HG03045 (cell line): ENCODE results near the gene ATOH8.

Source experiments
- ATAC-seq: cut with Tn5 transposase; IDR thresholded peaks from one replicate; pipeline ENCODE4 v1.9.1; 2021; ENCODE audit warnings: mild to moderate bottlenecking, moderate library complexity; ENCODE audit not compliant: unreplicated experiment

ATOH8 gene

DNA sequence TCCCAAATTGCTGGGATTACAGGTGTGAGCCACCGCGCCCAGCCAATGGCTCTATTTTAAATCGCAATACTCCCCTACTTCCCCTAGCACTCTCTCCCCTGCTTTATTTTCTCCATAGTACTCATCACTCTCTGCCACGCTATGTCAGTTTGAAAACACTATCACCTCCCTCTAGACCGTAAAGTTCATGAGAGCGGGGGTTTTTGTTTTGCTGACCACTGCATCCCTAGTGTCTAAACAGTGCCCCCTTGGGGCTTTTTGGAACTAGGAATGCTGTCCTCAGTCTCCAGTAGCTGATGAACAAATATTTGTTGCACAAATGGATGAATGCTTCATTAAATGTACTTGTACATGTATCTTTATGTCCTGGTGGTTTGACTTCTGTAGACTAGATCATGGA is 44.1 kb downstream of the ATOH8 start:
- no peak for ATAC-seq

DNA sequence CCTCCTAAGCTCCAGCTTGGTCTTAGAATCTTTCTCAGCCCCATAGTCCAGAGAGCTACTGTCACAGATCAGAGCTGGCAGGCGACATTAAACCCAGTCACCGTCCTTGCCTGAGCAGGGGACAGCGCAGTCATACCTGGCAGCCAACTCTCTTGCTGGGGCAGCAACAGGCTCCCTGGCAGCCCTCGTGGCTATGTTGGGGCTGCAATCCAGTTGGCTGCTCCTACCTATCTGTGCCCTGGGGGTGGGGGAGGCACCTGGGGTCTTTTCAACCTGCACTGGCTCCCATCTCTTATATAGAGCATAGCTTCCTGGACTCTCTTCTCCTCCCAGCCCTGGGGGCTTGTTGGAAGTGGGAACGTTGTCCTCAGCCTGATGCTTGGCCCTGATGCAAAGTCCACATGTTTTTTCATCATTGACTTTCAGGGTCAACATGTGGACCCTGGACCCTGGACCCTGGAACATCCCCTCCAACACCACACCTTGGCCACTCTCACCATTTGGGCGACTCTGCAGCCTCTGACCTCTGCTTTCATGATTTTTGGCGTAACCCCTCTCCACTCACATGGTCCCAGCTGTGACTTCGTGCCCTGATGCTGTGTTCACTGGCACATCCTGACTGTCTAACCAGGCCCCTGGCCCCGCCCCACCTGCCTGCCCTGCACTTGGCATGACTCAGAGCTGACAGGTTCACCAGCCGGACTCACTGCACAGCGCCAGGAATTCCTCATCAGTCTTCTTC is 45.6 kb downstream of the ATOH8 start:
- no peak for ATAC-seq

DNA sequence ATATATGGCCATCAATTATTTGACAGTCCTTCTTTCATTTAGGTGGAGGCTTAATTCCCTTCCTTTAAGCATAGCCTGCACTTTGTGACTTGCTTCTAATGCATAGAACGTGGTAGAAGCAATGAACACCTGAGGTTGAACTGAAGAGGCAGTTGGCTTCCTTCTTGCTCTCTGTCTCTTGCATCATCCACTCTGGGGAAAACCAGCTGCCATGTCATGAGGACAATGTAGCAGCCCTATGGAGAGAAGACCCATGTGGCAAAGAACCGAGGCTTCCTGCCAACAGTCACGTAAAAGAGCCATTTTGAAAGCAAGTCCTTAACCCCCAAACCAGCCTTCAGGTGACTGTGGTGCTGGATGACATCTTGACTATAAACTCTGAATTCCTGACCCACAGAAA is 46.8 kb downstream of the ATOH8 start:
- ATAC-seq = no peak

DNA sequence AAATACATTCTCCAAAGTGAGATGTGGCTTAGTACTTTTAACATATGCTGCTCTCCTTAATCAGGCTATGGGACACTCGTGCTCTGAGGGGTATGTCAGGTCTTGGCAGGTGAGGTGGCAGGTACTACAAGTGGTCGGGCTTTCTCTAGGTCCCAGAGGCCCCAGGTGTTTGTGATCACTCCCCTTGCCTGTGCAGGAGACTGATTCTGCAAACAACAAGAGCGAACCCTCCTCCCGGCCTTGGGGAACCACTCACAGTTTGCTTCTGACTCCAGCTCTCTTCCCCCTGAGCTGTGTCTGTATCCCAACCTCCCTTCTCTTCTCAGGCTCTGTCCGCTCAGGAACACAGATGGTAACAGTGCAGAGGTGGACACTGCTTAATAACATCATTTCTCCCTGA is 48.1 kb downstream of the ATOH8 start:
- no peak for ATAC-seq

DNA sequence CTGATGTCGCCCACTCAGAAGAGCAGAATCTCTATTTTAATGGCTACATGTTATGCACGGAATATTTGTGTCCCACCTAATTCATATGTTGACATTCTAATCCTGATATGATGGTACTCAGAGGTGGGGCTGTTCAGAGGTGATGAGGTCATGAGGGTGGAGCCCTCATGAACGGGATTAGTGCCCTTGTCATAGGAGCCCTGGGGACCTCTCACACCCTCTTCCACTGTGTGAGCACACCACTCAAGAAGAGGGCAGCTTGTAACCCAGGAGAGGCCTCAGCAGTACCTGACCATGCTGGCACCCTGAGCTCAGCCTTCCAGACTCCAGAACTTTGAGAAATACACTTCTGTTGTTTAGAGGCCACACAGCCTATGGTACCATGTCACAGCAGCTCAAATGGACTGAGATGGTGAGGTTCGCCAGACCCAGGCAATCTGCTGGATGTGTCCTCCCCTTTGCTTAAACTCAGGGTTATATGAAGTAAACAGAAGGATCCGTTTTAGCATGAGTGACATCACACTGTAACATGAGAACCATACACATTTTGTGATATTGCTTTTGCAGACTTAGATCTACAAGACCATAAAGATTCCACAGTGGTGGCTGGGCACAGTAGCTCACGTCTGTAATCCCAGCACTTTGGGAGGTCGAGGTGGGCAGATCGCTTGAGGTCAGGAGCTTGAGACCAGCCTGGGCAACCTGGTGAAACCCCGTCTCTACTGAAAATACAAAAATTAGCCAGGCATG is 48.7 kb downstream of the ATOH8 start:
- no peak for ATAC-seq

DNA sequence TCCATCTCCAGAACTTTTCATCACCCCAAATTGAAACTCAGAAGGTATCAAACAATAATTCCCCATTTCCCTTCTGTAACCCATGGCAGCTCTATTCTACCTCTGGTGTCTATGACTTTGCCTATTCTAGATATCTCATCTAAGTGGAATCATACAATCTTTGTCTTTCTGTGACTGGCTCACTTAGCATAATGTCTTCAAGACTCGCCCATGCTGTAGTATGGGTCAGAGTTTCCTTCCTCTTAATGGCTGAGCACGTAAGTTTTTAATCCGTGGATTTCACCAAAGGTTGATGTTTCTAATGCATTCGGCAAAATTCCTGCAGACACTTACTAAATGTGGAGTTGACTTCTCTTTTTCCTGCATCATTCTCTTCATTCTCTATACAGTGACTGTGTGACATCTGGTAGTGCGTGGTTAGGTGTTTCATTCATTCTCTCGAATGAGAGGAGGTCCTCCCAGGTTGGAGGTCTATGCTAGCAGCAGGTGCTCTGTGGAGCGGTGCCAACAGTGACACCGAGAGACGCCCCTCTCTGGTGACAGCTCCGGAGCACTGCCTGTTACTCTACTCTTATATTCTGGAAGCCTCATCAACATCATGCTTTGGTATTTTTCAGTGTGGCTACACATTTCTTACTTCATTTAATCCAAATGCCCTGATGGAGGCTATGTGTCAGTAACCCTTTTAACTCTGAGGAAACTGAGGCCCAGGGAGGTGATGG is 50.1 kb downstream of the ATOH8 start:
- ATAC-seq = no peak

DNA sequence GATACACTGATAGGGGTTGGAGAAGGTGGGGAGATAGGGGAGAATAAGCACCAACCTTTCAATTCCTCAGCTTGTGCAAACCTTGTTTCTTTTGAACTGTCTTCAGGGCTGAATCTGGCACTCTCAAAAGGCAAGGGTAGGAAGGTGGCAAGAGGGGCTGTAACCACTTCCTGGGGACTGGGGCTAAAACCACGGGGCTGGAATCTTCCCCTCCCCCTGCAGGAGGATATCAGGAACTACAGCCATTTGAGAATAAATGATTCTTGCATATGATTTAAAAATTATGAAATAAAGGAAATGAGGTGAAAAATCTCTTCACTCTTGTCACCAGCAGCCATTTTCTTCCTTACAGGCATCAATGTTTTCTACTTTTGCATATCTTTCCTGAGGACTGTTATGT is 50.8 kb downstream of the ATOH8 start:
- ATAC-seq = no peak

DNA sequence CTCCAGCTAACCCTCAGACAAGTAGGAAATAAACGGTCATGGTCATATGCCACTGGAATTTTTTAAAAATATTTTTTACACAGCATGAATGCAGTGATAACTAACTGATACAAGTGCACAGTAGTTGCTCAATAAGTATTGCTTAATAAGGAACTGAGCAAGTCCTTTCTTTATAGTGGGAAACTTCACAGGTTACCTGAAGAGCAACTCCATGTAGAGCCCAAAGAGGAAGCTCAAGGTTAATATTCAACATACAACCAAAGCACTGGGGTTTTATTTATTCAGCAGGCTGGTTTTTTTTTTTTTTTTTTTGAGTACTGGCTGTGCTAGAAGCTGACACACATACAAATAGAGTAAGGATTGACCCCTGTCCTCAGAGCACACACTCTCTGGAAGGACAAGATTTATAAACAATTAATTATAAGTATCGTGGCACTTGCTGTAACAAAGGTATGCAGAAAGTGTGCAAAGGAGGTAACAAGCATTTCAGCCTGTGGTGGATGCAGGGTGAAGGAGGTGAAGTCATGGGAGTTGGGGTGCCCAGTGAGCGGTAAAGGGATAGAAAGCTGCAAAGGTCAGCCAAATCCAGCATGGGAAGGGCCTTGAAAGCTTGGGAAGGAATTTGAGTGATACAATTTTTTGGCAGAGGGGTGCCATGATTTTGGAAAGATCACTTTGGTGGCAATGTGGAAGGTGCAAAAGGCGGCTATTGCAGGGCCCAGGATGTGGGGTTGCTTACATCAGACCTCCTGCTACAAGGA is 52.7 kb downstream of the ATOH8 start:
- no peak for ATAC-seq

DNA sequence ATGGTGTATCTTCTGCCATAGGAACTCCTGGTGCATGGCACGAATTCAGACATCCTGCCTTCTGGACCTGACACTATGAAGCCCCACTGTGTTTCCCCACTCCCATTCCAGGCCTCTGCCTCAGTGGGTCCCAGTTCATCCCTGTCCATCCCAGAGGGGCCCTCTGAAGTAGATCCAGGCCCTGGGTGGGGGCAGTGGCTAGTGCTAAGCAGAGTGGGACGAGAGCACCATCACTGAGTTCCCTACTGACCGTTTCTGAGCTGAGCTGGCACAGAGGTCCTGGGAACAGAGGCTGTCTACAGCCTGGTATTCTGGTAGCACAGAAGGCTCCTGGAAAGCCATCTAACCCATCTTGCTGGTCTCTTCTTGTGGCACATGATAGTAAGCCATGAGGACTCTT is 54.0 kb downstream of the ATOH8 start:
- no peak for ATAC-seq

DNA sequence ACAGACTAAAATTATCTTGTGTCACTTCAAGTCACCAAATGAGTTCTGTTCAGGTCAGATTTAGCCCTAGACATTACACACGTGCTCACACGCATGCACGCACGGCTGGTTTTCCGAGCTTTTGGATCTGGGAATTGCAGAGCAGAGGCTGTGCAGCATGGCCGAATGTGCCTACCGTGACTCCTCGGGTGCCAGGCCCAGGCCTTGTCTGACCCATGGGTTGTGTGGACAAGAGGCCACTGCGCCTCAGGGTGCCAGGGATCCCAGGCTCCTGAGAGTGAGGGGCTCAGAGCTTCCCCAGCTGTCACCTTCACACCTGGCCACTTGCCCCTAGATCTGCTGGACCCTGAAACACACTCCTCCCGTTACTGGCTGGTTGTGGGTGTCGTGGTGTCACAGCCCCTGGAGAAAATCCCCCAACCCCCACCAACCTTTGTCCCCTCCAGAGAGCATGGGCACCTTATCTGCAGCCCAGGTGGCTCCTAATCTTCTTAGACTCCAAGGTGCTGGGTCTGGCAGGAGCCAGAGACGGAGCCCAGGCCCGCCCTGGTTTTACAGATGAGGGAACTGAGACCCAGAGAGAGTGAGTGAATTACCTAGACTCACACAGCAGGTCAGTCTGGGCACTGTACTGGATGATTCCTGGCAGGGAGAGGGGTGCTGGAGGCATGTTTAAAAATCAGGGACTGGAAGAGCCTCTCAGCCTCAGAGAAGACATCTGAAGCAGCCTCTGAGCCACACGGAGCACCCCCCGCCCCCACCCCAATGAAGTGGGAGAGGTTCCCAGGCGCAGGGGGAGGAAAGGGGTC is 56.8 kb downstream of the ATOH8 start:
- ATAC-seq = no peak

DNA sequence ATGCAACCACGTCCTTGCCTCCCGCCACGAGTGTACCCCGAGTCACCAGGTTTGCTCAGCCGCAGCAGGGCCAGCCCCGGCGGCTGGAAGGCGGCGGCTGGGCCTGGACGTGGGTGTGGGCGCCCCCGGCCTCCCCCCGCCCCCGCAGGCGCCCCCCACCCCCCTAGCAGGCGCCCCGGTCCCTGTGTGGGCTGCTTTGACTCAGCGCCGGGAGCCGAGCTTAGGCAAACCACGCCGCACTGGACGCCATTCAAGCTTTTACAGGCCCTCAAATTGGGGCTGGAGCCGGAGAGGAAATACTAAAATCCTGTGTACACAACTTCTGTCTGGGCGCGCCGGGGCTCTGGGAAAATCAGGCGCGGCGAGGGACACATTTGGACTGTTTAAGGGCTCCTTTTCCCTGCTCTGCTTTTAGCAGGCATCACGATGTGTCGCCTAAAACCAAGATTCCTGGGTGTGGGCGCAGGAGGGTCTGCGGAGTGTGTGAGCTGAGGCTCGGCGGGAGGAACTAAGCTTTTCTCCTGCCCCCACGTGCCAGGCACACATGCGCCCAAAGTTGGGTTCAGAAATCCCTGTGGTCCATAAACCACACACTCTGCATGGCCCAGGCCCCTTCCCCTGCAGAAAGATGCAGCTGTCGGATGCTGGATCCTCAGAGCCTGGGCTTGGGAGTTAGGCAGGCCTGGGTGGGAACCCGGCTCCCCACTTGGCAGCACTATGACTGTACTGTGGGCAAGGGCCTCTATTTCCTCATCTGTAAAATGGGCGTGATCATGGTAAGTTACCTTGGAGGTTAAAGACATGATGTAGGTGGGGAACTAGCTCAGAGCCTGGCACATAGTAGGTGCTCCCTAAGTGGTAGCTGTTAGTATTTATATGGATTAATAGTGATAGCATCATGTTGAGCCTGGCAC is 57.6 kb downstream of the ATOH8 start:
- no peak for ATAC-seq

DNA sequence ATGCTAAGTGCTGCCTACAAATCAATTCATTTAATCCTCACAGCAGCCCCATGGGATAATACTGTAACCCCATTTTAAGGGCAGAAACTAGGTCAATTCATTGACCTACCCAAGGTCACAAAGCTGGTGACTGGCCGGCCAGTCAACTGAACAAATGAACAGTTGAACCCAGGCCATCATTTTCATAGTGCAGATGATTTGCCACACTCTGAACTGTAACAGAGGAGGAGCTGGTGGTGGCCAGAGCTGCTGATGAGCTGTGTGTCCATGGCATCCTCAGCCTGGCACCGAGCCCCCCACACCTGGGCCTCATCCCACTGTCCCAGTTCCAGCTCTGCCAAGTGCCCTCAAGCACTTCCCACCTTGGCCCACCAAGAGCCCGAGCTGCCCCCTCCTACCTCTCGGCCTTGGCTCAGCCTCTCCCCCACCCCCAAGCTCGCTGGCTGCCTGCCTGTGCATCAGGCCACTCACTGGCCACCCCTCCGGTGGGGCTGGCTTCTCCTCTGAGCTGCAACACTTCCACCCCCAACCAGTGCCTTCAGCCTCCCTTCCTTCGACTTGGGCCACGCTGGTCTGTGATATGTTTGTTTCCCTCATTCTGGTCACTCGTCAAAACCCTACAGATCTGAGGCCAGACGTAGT is 58.4 kb downstream of the ATOH8 start:
- ATAC-seq = no peak

DNA sequence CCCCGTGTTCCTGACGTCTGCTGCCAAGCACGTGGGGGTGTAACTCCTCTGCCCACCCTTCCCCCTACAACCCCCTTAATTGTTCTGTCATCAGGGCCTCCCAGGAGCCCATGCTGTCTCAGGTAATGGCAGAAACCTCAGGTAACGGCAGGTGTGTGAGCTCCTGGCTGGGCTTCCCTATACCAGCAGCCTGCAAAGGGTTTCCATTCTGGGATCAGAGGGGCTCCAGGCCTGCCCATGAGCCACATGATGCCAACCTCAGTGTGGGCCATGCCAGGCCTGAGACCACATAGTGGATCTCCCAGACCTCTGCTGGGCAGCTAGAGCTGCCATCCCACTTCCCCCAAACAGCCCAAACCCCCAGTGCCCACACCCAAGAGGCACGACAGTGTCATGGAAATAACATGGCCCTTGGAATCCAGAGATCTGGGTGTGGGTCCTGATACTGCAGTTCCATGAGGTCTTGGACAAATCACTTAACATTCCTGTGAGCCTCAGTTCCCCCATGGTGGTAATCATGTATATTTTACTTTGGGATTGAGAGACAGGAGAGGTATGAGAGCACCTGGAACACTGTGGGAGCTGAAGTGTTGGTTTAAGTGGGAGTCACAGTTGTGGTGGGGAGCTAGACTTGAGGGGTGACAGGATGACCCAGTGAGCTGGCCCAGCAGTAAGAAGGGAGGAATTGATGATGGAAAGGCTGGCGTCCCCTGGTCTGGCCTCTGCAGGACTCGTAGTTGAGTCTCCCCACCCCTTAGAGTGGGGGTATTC is 59.6 kb downstream of the ATOH8 start:
- ATAC-seq = no peak

DNA sequence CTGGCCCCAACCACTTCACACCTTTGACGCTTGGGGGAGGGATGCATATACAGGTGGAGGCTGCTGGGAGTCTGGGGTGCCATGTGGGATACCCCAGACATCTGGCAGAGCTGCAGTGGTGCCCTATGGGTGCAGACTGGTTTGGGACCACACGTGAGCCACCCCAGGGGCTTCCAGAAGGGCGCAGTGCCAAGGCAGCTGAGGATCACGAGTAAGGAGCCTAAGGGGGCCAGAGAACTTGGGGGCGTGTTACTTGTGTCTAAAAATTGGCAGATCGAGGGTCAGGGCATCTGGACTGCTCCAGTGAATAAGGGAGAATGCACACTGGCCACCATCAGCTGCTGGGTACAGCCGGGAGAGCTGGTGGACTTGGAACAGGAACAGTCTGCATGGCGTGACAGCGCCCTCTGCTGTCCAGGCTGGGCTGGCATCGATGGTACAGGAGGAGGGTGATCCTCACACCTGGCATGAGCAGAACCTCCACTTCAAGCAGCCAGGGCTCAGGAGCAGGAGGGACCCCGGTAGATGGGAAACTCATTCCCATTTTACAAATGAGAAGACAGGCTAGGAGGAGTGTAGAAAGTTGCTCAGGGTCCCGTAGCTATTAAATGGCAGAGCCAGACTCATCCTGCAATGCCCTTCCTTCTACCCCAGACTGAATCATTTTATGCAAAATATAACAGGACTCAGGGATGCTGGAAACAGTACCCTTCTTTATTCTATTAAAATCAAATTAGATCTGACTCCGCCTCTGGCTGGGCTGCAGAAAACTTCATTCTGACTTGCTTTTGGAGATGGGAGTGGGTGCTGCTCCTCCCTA is 60.4 kb downstream of the ATOH8 start:
- no peak for ATAC-seq

DNA sequence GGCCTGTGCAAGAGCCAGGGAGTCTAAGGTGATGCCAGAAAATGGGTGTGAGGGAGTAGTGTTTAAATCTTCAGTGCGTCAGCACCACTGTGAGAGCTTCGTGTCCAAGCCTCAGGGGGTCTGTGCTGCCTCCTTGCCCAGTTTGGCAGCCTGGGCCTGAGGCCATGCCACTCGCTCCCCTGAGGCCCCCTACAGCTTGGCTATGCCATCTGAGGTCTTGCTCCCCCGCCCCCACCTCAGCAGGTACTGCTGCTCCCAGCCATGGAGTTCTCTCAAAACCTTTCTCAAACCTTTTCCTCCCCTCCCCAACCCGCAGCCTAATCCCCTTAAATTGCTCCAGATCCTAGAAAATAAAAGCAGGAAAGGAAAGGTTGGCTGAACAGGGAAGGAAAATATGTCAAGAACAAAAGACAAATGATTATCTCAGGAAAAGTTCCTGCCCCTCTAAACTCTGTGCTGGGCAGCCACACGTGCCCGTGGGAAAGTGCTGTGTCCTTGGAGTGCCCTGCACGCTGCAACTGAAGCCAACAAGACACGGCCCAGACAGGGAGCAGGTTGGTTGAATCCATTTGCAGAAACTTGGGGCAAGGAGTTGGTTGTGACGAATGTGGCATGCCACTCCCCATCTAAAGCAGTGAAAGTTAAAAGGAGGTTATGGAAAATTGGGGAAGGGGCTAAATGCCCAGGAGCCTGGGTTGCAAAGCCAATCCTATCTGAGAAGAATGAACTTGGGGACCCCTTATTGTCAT is 61.2 kb downstream of the ATOH8 start:
- no peak for ATAC-seq

DNA sequence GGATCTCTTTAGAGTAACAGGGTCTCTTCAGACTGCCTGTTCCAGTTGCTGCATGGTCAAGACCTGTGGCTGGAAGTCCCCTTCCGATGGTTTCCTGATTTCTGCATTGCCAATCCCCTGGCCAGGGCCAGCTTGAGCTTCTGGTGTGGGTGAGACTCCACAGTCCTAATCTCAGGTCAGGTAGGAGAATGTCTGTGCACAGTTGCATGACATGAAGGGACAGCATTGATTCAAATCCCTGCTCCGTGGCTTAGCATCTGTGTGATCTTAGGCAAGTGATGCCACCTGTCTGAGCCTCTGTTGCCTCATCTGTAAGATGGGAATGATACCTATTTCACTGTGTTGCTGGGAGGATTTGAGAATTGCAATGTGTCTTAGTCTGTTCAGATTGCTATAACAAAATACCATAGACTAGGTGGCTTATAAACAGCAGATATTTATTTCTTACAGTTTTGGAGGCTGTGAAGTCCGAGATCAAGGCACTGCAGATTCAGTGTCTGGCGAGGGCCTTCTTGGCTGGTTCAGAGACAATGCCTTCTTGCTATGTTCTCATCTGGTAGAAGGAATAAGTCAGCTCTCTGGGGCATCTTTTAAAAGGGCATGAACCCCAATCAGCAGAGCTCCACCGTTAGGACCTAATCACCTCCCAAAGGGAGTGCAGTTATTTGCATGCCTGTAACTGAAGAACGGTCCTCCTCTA is 66.2 kb downstream of the ATOH8 start:
- no peak for ATAC-seq
